Gastrocnemius medialis (tissue), 4 donors: ENCODE measurements around the gene FAM185A. TPM values are rescaled to one million over a fixed set of nuclear protein-coding genes. Genes with fewer than 3 reads are reported as not detected.

Source experiments
- ATAC-seq, 2 donors: fragments of 150-250 bp; one replicate each; pipeline ENCODE4 v1.9.1; 2016
- DNase-seq, 2 donors: peaks; one replicate each; pipeline ENCODE4 v3.0.0-alpha.2; 2019
- H3K27ac ChIP-seq, 4 donors: fragments of 200-600 bp; sonication (generic); 1 replicate in 1 of 4; 2 replicates in 3 of 4; pipeline ENCODE4 v1.5.1; 2016 to 2018; ENCODE audit warnings: mild to moderate bottlenecking in 2 of 4, moderate library complexity in 1 of 4
- H3K27me3 ChIP-seq, 3 donors: fragments of 200-600 bp; sonication (generic) in 2 of 3; 1 replicate in 1 of 3; 2 replicates in 2 of 3; pipeline versions ENCODE4 v1.5.1 to v1.6.0; 2016 to 2019; ENCODE audit warnings: mild to moderate bottlenecking in 1 of 3, moderate library complexity in 1 of 3
- H3K36me3 ChIP-seq, 2 donors: fragments of 200-600 bp; sonication (generic) in 1 of 2; one replicate each; pipeline ENCODE4 v1.5.1; 2017 to 2018
- H3K4me1 ChIP-seq, 2 donors: fragments of 200-600 bp; sonication (generic) in 1 of 2; one replicate each; pipeline ENCODE4 v1.5.1; 2016 to 2017; ENCODE audit warnings: mild to moderate bottlenecking in 2 of 2
- H3K4me3 ChIP-seq, 4 donors: fragments of 200-600 bp; sonication (generic) in 3 of 4; 1 replicate in 1 of 4; 2 replicates in 3 of 4; pipeline ENCODE4 v1.5.1; 2016 to 2019; ENCODE audit warnings: mild to moderate bottlenecking in 2 of 4
- H3K9me3 ChIP-seq, 3 donors: fragments of 200-600 bp; sonication (generic) in 2 of 3; 1 replicate in 1 of 3; 2 replicates in 2 of 3; pipeline ENCODE4 v1.5.1; 2016 to 2019
- CTCF ChIP-seq, 5 experiments: fragments of 450-650 bp in 3 of 5; fragments of 200-600 bp in 2 of 5; sonication (generic) in 2 of 5; IDR thresholded peaks in 4 of 5; conservative IDR thresholded peaks in 1 of 5; 1 replicate in 4 of 5; 2 replicates in 1 of 5; pipeline ENCODE4 v1.5.1; 2016 to 2019; ENCODE audit warnings: antibody characterized with exemption in 5 of 5, mild to moderate bottlenecking in 3 of 5, moderate library complexity in 3 of 5
- POLR2A ChIP-seq, 2 donors: fragments of 450-650 bp; IDR thresholded peaks; one replicate each; pipeline ENCODE4 v1.6.1; 2017; ENCODE audit warnings: antibody characterized with exemption in 2 of 2, mild to moderate bottlenecking in 2 of 2, moderate library complexity in 2 of 2
- in situ Hi-C, 4 donors: fragments of 200-750 bp; cut with MboI; loops; one replicate each; pipeline versions ENCODE4 v1.15.0 to v1.8.0; 2017; ENCODE audit warnings: low sequenced_read_pairs in 4 of 4
- intact Hi-C: fragments of 100-400 bp; cut with DNase I; formaldehyde crosslinking; loops from one replicate; pipeline ENCODE4 v1.15.1; 2023; ENCODE audit warnings: low total_unique reads
- total RNA-seq, 4 donors: library from RNA; depleted of rRNA; stranded (reverse); fragments of >200 nt; gene quantifications; one replicate each; pipeline versions ENCODE4 v1.1.0 to v1.2.3, GENCODE V29; 2016

The FAM185A gene
- total RNA-seq, 4 donors from 2014 or later = 9.9 to 28.0 (median 18.9) TPM

- no peaks in the 10 kb centered on the region for H3K9me3 ChIP-seq
- ATAC-seq (no peak), DNase-seq (no peak)
- TF ChIP-seq CTCF (IDR thresholded peaks at IDR 0.05 in 4 of 5, conservative IDR thresholded peaks at IDR 0.05 in 1 of 5) (no peak), POLR2A (IDR thresholded peaks at IDR 0.05) (no peak)
- H3K27ac ChIP-seq = no peak overlapping the region
- no peaks in the 10 kb centered on the region for H3K27me3 ChIP-seq
- in situ Hi-C loops (no loop called here), intact Hi-C loops (no loop called here)
- H3K4me3 ChIP-seq = no peak overlapping the region
- H3K36me3 ChIP-seq = no peaks in the 10 kb centered on the region
- H3K4me1 ChIP-seq = no peaks in the 10 kb centered on the region
These were observed 95.1 kb downstream of the FAM185A start for GRCh38 chr7:102843850-102844249.

- H3K27ac ChIP-seq = no peak overlapping the region
- in situ Hi-C loops = no loop called here
- no peaks in the 10 kb centered on the region for H3K36me3 ChIP-seq
- intact Hi-C loops = no loop called here
- DNase-seq (no peak), ATAC-seq (no peak)
- no peak for TF ChIP-seq POLR2A (IDR thresholded peaks at IDR 0.05)
- no peaks in the 10 kb centered on the region for H3K4me1 ChIP-seq
- H3K27me3 ChIP-seq = no peaks in the 10 kb centered on the region
- no peak overlapping the region for H3K4me3 ChIP-seq
- H3K9me3 ChIP-seq = no peaks in the 10 kb centered on the region
These were observed 96.5 kb downstream of the FAM185A start for GRCh38 chr7:102845346-102845745.

- no peaks in the 10 kb centered on the region for H3K27me3 ChIP-seq
- intact Hi-C loops (no loop called here), in situ Hi-C loops (no loop called here)
- no peaks in the 10 kb centered on the region for H3K9me3 ChIP-seq
- H3K4me3 ChIP-seq = no peak overlapping the region
- TF ChIP-seq POLR2A (IDR thresholded peaks at IDR 0.05) = no peak
- TF ChIP-seq CTCF (IDR thresholded peaks at IDR 0.05 in 4 of 5, conservative IDR thresholded peaks at IDR 0.05 in 1 of 5) = no peak
- ATAC-seq (no peak), DNase-seq (no peak)
- H3K36me3 ChIP-seq = no peaks in the 10 kb centered on the region
- H3K4me1 ChIP-seq = no peaks in the 10 kb centered on the region
- H3K27ac ChIP-seq = no peak overlapping the region
These were observed 100.3 kb downstream of the FAM185A start for GRCh38 chr7:102849079-102849478.

GRCh38 chr7:102849538-102849937, 100.7 kb downstream of the FAM185A start:
- TF ChIP-seq CTCF (IDR thresholded peaks at IDR 0.05 in 4 of 5, conservative IDR thresholded peaks at IDR 0.05 in 1 of 5) = no peak
- TF ChIP-seq POLR2A (IDR thresholded peaks at IDR 0.05) = no peak
- no peaks in the 10 kb centered on the region for H3K4me1 ChIP-seq
- no peaks in the 10 kb centered on the region for H3K36me3 ChIP-seq
- DNase-seq (no peak), ATAC-seq (no peak)
- no peaks in the 10 kb centered on the region for H3K27me3 ChIP-seq
- no peak overlapping the region for H3K4me3 ChIP-seq
- intact Hi-C loops (no loop called here), in situ Hi-C loops (no loop called here)
- H3K27ac ChIP-seq = no peak overlapping the region
- H3K9me3 ChIP-seq = no peaks in the 10 kb centered on the region

GRCh38 chr7:102856036-102856435, 107.2 kb downstream of the FAM185A start:
- H3K27ac ChIP-seq = no peak overlapping the region
- TF ChIP-seq POLR2A (IDR thresholded peaks at IDR 0.05) = no peak
- no peak for TF ChIP-seq CTCF (IDR thresholded peaks at IDR 0.05 in 4 of 5, conservative IDR thresholded peaks at IDR 0.05 in 1 of 5)
- ATAC-seq (no peak), DNase-seq (no peak)
- peaks cover 0 to 3% of the 10 kb centered on the region in 2 donors for H3K4me1 ChIP-seq
- in situ Hi-C loops (no loop called here), intact Hi-C loops (no loop called here)
- no peaks in the 10 kb centered on the region for H3K27me3 ChIP-seq
- H3K36me3 ChIP-seq = no peaks in the 10 kb centered on the region
- no peaks in the 10 kb centered on the region for H3K9me3 ChIP-seq
- H3K4me3 ChIP-seq = no peak overlapping the region

Other genes starting within 250 kb of the FAM185A start
- 100 to 1,000 TPM in 2 of 4 donors, 10 to 100 TPM in 2; 38.0 to 127 (median 86.0) TPM for gene RASA4B, start 231.2 kb upstream of the FAM185A start, total RNA-seq
- 1 to 10 TPM in 2 of 4 donors, not detected in 2; 1.6 to 3.0 TPM for gene UPK3BL2, start 205.3 kb upstream of the FAM185A start, total RNA-seq
- not detected for gene SPDYE2, start 197.8 kb upstream of the FAM185A start, total RNA-seq
- gene POLR2J3, start 176.4 kb upstream of the FAM185A start, total RNA-seq = 10 to 100 TPM in 2 of 4 donors, 1 to 10 TPM in 2; 1.1 to 17.4 (median 8.5) TPM
- 100 to 1,000 TPM in 3 of 4 donors, 10 to 100 TPM in 1; 52.4 to 329 (median 177) TPM for gene RASA4, start 132.2 kb upstream of the FAM185A start, total RNA-seq
- 10 to 100 TPM in 3 of 4 donors, 1 to 10 TPM in 1; 6.1 to 18.7 (median 15.1) TPM for gene UPK3BL1, start 106.2 kb upstream of the FAM185A start, total RNA-seq
- gene SPDYE2B, start 98.7 kb upstream of the FAM185A start, total RNA-seq = not detected
- 1 to 10 TPM in 1 of 4 donors, under 1 TPM in 2, not detected in 1; 0.59 to 2.9 (median 0.80) TPM for gene POLR2J2, start 77.3 kb upstream of the FAM185A start, total RNA-seq
- gene LRRC17, start 164.0 kb downstream of the FAM185A start, total RNA-seq = 1 to 10 TPM in 2 of 4 donors, under 1 TPM in 1, not detected in 1; 0.62 to 2.5 (median 1.6) TPM